SIG-M5 treated with dmso at 0.1 percent for 504 hours (cell line): ENCODE results near the gene ACTG1.
A peak's percentile ranks its signal among the peaks of the same experiment; 100 is the strongest.

ENCODE experiments used
- DNase-seq: peaks from one replicate; lab custom pipeline; 2025; ENCODE audit not compliant: unreplicated experiment; lab: John Stamatoyannopoulos, UW

ACTG1 gene

DNA sequence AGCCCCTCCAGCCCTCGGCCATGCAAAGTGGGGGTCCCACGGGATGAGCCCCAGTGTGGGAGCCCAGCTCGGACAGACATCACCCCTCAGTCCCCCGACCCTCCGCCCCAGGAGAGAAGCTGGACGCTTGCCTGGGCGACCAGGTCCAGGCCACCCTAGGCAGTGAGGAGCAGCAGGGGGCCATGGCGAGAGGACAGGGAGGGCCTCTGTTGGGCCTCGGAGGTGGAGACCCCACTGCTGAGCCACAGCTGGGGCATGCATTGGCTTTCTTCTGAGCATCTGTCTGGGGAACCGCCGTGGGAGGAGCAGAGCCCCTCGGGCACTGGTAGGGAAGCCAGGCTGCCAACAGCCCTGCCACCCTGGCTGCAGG is 13.0 kb downstream of the ACTG1 start:
- no peak for DNase-seq

DNA sequence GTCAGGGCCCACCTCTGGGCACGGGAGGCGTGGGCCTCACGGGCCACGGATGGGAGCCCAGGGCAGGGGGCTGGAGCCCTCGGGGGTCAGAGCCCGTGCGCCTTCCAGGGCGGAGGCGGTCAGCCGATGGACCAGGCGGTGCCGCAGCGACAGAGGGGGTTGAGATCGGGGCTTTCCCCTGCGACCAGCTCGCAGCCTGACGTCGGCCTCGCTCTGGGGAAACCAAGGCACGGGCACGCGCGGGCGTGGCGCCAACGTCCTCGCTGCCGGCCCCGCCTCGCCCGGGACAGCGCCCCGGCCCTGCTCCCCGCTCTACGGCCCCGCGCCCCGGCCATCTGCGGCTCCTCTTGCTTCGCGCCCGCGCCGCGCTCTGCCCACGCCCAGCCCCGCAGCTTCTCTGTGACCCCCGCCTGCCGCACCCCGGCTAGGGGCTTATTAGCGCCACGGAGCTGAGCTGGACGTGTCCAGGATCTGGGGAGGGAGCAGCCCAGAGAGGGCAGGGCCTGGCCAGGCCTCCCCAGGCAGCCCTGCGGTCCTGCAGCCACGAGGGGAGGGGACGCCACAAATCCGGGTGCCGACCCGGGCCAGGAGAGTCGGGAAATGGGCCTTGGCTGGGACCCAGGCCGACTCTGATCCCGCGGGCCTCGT is 13.5 kb downstream of the ACTG1 start:
- no peak for DNase-seq

DNA sequence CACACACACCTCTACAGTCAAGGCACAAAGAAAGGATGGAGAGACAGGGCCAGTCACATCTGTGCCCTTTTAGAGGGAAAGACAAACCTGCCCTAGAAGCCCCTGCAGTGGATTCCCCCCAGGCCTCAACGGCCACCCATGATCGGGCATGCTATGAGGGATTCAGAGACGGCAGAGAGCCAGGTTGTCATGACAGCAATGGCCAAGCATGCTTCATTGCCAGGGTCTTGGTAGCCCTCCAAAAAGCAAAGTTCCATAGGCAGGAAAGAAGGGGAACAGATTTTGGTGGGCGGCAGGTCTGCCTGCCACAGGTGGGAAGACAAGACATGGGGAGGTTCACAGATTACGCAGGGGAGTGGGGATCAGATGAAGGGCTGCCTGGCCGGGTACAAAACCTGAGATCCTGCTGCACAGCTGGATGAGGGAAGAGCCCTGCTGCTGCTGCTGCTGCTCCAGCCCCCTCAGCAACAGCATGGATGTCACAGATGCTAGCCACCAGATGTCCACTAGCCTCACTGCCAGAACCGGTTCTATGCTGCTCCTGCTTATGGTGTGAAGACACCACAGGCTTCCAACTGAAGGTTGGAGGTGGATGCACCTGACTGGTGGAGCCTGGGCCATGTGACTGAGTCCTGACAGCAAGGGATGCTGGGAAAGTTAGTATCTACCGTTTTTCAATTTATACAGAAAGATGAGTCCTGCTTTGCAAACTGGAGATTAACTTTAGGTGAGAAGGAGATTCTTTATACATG is 17.8 kb downstream of the ACTG1 start:
- DNase-seq, result peak; percentile 44

DNA sequence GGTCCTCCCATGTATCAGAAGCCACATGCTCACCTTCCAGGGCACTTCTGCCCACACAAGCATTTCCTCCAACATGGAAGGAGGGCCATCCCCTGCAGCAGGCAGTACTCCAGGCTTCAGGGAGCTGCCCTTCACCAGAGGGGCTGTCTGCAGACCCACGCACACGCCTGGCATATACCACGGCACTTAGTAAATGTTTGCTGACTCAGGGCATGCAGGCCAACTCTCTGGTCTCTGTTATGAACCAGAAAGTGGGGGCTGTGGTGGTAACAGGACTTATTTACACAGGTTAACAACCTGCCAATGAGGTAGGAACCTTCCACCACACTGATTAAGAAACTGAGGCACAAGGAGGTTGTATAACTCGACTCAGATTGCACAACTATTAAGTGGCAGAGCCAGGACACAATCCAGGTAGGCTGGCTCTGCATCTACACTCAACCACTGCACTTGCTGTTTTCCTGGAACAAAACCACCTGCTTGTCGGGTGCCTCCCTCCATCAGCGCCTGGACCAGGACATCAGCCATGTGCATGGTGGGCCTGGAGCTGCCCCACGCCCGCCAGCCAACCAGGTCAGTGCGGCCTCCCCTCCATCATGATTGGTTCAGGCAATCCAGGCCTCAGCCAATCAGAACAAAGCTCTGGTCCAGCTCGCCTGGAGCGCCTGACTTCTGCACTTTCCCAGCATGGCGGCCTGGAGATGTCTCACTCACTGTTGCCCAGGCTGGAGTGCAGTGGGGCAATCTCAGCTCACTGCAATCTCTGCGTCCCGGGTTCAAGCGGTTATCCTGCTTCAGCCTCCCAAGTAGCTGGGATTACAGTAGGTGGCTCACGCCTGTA is 19.2 kb downstream of the ACTG1 start:
- DNase-seq, result no peak

DNA sequence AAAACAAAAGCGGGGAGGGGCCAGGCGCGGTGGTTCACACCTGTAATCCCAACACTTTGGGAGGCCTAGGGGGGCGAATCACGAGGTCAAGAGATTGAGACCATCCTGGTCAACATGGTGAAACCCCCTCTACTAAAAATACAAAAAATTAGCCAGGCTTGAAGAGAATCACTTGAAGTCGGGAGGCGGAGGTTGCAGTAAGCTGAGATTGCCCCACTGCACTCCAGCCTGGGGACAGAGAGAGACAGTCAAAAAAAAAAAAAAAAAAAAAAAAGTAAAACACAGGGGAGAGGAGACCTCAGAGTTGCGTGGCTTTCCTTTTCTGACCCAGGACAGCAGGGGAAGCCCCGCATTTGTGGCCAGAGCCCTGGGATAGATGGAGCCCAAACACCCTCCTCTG is 19.9 kb downstream of the ACTG1 start:
- no peak for DNase-seq

DNA sequence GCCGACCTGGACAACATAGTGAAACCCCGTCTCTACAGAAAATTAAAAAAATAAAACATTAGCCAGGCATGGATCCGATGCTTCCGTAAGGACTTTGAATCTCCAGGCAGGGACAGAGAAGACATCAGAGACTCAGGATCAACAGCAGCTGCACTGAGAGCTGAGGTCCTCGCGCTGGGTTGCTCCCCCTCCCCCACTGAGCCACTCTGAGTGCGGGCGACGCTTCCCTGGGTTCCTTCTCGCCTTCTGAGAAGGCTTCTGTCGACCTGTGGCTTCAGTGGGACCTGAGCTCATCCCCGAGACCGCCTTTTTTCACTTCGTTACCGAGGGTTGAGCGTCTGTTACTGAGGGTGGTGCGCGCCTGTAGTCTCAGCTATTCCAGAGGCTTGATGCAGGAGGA is 20.4 kb downstream of the ACTG1 start:
- no peak for DNase-seq

DNA sequence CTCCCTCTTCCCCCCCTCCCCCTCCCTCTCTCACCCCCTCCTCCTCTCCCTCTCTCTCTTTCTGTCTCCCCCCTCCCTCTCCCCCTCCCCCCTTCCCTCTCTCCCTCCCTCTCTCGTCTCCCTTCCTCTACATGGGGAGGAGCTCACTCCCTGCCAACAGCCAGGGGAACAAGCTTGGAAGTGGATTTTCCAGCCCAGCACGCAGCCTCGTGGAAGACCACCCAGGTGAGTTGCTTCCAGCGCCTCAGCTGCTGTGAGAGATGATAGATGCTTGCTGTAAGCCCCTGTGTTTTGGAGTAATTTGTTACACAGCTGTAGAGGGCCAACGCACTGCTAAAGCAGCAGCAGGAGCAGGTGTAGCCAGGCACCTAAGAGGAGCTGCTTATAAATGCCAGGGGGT is 20.8 kb downstream of the ACTG1 start:
- no peak for DNase-seq

DNA sequence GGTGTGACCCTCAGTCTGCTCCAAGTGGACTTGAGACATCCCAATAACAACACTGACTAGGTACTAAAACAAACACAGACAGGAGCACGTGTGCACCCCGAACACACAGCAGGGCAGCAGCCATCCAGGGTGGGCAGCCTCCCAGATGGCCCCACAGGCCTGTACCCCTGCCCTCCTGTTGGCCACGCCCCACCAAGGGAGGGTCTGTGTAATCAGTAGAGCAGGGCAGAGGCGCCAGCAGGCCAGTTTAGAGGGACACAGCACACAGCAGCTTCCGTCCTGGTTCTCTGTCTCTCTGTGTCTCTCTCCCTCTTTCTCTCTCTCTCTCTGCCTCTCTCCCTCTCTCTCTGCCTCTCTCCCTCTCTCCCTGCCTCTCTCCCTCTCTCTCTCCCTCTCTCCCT is 21.4 kb downstream of the ACTG1 start:
- DNase-seq, result no peak

DNA sequence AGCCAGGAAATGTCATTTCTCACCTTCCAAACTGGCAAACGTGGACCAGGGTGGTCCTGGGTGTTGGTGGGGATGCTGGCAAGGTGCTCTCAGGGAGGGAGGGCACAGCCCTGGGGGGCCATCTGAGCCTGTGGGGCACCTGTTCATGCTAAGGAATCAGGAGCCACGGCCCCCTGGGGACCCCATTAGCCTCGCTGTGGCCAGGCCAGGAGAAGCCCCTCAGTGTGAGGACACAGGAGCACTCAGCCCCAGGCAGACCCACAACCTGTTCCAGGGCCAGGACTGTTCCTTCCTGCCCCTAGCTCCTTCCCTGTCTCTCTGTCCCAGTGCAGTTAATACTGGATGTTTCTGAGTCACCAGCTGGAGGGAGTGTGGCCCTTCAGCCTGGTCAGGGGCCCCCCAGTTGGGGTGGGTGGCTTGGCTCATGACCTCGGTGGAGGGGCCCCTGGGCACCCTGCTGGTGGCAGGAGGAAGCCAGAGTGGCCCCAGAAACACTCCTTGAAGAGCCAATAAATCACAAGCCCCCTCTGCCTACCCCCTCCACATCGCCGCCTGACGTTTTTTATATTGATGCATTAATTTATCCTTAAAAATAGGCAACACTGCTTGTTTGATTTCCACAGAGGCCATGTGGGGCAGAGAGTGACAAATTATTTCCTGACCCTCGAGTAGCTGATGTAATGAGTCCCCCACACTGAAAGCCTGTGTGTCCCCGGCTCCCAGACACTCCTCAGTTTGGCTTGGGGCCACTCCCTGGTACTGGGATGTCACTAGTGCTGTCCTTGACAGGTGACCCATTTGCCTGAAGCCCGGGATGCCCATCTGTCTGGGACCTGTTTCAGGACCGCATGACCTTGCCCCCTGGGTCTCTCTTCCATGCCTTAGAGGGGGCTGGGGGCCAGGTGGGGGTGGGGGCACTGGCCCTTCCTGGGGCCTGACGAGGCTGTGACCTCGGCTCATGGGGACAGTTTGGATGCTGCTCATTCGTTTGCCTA is 22.3 kb downstream of the ACTG1 start:
- no peak for DNase-seq

DNA sequence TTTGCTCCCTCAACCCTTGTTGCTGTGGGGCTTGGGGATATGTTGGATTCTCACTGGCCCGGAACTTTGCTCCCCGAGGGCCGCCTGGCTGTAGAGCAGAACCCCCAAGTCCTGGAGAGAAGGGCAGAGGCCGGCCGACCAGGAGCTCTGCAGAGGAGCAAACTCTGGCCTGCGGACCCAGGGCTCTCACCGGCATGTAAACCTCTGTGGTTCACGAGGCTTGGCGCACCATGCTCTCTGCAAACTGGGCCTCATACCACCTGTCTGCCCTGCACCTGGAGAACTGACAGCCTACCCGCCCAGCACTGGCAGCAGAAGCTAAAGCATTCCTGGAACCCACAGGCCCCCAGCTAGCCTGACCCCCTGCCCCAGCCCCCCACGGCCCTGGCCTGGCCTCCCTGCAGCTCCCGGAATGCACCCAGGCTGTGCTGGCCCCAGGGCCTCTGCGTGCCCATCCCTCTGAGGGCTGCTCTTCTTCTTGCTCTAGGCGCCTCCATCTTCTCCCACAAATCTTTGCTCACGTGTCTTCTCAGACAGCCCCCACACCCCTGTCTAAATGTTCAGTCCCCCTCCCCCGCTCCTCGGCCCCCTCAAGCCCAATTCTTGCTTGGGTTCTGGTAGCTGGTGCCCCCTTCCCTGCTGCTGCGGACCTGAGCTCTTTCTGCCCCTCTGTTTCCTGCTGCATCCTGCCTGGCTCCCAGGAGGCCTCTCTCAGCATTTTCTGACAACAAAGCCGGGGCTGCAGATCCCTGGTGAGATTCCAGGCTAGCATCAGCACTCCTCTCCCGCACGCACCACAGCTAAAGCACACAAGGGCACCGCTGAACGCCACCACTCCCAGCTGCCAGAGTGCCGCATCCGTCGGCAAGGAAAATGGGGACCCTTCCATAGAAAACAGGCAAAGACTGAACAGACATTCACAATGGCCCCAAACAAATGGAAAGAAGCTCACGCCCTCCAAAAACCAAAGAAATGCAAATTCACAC is 23.3 kb downstream of the ACTG1 start:
- no peak for DNase-seq

DNA sequence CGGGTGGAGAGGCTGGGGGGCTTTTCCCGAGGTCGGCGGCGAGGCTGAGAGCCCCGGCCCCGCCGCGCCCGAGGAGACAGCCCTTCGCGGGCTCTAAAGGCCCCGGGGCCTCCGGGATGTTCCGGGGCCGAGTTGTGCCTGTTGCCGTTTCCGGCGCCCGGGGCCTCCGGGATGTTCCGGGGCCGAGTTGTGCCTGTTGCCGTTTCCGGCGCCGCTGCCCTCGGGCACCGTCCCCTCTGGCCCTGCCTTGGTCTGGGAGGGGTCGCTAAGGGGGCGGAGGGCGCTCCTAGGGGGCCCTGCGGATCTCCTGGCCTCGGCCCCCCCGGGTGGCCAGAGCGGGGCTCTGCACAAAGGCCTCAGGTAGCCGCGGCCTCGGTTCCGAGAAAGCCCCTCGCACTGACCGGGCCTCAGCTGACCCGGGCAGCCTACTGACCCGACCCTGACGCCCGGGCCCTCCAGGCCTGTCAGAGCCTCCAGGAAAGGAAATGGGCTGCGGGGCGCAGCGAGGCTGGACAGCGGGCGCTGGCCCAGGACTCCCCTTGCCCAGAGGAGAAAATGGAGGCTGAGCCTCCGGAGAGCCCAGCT is 24.2 kb downstream of the ACTG1 start:
- DNase-seq, result no peak

DNA sequence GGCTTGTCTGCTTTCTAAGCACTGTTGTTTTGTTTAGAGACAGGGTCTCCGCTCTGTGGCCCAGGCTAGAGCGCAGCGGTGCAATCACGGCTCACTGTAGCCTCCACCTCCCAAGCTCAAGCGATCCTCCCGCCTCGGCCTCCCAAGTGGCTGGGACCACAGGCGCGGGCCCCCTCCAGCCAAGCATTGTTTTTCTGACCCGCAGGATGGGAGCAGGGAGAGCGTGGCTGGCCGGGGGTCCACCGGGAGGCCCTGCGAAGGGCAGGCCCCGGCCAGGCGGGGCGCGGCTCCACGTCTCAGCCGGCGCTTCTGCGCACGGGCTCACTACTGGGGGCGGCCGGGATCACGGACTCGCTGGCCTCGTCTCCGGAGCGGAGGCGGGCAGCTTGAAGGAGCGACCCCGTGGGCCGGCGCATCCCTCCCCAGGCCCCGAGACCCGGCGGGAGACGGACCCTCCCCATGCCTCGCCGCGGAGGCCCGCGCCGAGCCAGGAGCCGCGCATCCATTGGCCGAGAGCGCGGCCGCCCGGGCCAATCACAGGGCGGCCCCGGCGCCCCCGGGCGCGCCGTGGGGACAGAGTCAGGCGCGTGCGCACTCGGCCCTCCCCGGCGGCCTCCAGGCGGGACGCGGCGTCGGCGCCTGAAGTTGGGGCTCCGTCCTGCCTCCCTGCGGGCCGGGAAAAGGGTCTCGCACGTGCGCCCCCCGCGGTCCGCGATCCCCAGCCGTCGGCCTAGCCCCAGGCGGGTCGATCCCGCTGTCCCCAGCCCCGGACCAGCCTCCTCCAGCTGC is 24.9 kb downstream of the ACTG1 start:
- DNase-seq, result peak; percentile 59

DNA sequence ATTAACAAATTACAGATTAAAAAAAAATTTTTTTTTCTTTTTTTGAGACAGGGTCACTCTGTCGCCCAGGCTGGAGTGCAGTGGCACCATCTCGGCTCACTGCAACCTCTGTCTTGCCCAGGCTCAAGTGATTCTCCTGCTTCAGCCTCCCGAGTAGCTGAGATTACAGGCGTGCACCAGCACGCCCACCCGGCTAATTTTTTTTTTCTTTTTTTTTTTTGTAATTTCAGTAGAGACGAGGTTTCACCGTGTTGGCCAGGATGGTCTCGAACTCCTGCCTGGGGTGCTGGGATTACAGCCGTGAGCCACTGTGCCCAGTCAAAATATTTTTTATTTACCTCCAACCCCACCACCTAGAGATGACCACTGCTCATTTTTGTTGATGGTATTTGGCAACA is 25.5 kb downstream of the ACTG1 start:
- no peak for DNase-seq

DNA sequence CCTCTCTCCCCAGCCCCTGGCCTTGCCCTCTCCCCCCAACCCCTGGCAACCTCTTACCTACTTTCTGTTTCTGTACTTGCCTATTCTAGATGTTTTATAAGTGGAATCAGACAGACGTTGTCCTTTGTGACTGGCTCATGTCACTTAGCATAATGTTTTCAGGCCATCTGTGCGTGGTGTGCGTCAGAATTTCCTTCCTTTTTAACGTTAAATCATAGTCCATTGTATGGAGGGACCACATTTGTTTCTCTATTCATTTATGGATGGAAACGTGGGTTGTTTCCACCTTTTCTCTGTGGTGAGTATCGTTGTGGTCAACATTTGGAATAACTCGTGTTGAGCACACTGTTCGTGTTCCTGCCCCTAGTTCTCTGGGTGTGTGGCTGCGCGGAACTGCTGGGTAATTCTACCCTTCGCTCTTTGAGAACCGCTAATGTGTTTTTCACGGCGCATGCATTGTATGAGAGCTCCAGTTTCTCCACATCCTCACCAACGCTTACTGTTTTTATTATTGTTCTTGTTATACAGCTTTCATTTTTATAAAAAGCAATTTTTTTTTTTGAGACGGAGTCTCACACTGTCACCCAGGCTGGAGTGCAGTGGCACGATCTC is 26.3 kb downstream of the ACTG1 start:
- no peak for DNase-seq

DNA sequence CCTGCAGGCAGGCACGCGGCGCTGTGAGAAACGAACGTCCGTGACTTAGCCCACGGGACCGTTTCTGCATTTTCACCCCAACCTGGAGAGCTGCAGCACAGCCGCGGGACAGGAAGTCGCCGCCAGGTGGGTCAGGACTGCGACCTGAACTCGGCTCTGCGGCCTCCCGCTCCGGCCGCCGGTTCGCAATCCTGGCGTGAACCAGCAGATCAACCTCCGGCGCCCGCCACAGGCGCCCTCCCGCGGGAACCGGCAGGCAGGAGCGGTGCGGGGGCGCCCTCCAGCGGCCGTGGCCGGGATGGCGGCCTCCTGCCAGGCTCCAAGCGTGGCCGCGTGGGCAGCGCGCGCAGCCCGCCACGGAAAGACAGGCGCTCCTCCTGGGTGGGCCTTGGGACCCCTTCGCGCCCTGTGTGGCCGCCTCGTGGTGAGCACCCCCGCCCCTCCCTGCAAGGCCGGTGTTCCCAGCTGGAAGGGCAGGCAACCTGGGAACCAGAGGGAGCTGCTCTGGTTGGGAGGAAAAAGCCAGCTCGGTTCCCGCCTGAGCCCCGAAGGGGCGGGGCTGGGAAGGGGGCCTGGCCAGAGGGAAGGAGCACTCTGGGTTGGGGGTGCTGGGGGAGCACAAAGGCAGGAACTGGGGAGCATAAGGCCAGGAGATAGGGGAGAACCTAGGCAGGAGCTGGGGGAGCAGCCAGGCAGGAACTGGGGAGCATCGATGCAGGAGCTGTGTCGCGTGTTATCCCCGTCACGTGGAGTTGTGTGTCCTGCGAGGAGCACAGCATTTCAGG is 28.2 kb downstream of the ACTG1 start:
- peak; percentile 74 for DNase-seq

DNA sequence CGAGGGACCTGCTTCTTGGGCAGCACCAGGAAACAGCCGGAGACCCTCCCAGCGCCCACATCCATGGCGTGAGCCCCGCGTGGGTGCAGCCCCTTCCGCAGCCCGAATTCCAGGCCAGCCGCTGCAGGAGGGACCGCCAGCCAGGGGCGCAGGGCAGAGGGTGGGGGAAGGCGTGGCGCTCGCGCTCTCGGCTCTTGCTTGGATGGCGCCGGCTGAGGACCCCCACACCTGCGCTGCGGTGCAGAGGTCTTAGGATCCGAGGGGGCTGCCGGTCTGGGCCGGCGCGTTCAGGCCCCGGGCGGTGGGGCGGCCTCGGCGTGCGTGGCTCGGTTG is 28.8 kb downstream of the ACTG1 start:
- no peak for DNase-seq

DNA sequence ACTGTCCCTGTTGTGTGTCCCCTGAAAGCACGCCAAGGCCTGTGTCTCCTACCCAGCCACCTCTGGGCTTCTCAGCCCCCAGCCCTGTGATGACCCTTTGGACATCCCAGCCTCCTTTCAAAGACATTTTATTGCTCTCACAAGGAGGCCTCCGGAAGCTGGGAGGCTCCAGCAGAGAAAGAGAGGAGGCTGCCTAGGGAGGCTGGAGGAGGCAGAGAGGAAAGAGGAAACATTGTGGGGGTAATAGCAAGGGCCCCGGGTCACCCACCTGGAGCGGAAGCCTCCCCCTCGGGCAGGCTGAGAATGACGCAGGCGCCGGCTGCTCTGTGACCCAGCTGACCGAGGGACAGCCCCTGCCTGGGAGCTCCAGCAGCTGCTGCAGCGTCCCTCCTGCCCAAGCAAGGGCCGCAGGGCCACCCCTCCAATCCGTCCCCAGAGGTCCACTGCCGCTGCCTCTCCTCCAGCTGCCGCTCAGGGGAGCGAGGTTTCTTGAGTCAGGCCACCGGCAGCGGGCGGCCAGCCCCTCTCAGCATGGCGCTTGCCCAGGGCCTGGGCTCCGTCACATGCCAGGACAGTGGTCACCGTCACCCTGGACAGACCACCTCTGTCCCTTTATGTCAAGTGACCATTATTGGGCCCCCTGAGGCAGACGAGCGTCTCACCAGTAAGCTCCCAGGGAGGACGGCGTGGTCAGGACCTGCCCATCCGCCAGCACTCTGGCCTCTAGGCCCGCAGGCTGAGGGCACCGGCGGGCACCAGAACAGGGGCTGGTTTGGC is 29.3 kb downstream of the ACTG1 start:
- no peak for DNase-seq
